Transverse colon (tissue), 4 donors: Measurements from ENCODE around the gene MUC21. TPM values are rescaled to one million over a fixed set of nuclear protein-coding genes. Genes with fewer than 3 reads are reported as not detected.
"Not testable (repeated sequence)": the region's sequence is repeated elsewhere in the genome, so short reads cannot be mapped to it uniquely, and the experiment has no call there.

Source experiments
- DNase-seq: peaks from one replicate; pipeline ENCODE4 v3.0.0-alpha.2; 2019
- H3K27ac ChIP-seq, 4 donors: fragments of 200-600 bp; sonication (generic); 2 replicates each; pipeline ENCODE4 v1.5.1; 2016 to 2018; ENCODE audit warnings: inconsistent platforms in 4 of 4
- H3K27me3 ChIP-seq: fragments of 200-600 bp; sonication (generic); 2 replicates; pipeline ENCODE4 v1.5.1; 2017; ENCODE audit warnings: inconsistent platforms
- H3K36me3 ChIP-seq, 4 donors: fragments of 200-600 bp; sonication (generic); 2 replicates each; pipeline ENCODE4 v1.5.1; 2017 to 2019; ENCODE audit warnings: inconsistent platforms in 4 of 4
- H3K4me1 ChIP-seq, 4 donors: fragments of 200-600 bp; sonication (generic); 2 replicates each; pipeline ENCODE4 v1.5.1; 2017 to 2020; ENCODE audit warnings: inconsistent platforms in 4 of 4
- H3K4me3 ChIP-seq, 4 donors: fragments of 200-600 bp; sonication (generic); 1 replicate in 1 of 4; 2 replicates in 3 of 4; pipeline versions ENCODE4 v1.5.1 to v1.6.1; 2017 to 2019; ENCODE audit warnings: inconsistent platforms in 4 of 4
- H3K9me3 ChIP-seq, 2 donors: fragments of 200-600 bp; sonication (generic); 2 replicates each; pipeline ENCODE4 v1.5.1; 2017 to 2019; ENCODE audit warnings: inconsistent platforms in 2 of 2
- EP300 ChIP-seq: sonication (generic); formaldehyde crosslinking; IDR thresholded peaks from one replicate; pipeline ENCODE4 v1.6.1; 2017; ENCODE audit warnings: antibody characterized with exemption, low read depth
- POLR2A ChIP-seq: fragments of 450-650 bp; IDR thresholded peaks from one replicate; pipeline ENCODE4 v1.6.1; 2016; ENCODE audit warnings: antibody characterized with exemption, mild to moderate bottlenecking, moderate library complexity
- POLR2AphosphoS5 ChIP-seq, 3 donors: sonication (generic); formaldehyde crosslinking; IDR thresholded peaks; one replicate each; pipeline ENCODE4 v1.6.1; 2016; ENCODE audit warnings: antibody characterized with exemption in 3 of 3
- WGBS, 2 donors: methylation state at CpG; one replicate each; pipeline ENCODE4 v1.1.5; 2018; ENCODE audit warnings: low coverage in 1 of 2; 5-methylcytosine and 5-hydroxymethylcytosine counted together
- in situ Hi-C, 4 donors: fragments of 200-750 bp; cut with MboI; loops; one replicate each; pipeline versions ENCODE4 v1.15.0 to v1.15.1; 2017; ENCODE audit warnings: low sequenced_read_pairs in 3 of 4, low pct_ligation_motif_present in 1 of 4, low pct_unique_long_range_greater_than_20kb in 1 of 4
- intact Hi-C: fragments of 100-400 bp; cut with DNase I; formaldehyde crosslinking; loops from one replicate; pipeline ENCODE4 v1.15.1; 2023; ENCODE audit warnings: low total_unique reads
- total RNA-seq, 4 donors: library from RNA; depleted of rRNA; stranded (reverse); fragments of >200 nt; gene quantifications; one replicate each; pipeline ENCODE4 v1.1.0, GENCODE V29; 2016
- TF ChIP-seq, protein P1 (sequence below), 5 experiments: fragments of 200-600 bp in 3 of 5; fragments of 450-650 bp in 2 of 5; sonication (generic) in 3 of 5; IDR thresholded peaks; 1 replicate in 2 of 5; 2 replicates in 3 of 5; pipeline ENCODE4 v1.5.1; 2016 to 2017; ENCODE audit warnings: antibody characterized with exemption in 5 of 5, inconsistent platforms in 3 of 5, mild to moderate bottlenecking in 2 of 5, moderate library complexity in 1 of 5

Gene MUC21
- total RNA-seq, 4 donors from 2014 or later, result not detected

DNA sequence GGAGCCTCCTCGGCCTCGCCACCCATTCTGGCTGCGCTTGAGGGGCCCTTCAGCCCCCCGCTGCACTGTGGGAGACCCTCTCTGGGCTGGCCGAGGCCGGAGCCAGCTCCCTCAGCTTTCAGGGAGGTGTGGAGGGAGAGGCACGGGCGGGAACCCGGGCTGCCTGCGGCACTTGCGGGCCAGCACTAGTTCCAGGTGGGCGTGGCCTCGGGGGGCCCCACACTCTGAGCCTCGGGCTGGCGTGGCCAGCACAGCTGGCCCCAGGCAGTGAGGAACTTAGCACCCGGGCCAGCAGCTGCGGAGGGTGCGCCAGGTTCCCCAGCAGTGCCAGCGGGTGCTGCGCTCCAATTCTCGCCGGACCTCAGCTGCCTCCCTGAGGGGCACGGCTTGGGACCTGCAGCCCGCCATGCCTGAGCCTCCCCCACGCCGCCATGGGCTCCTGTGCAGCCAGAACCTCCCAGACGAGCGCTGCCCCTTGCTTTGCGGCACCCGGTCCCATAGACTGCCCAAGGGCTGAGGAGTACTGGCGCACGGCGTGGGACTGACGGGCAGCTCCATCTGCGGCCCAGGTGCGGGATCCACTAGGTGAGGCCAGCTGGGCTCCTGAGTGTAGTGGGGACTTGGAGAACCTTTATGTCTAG lies 33.3 kb downstream of the MUC21 start:
- Histone ChIP-seq H3K27ac (no peak overlapping the region), H3K36me3 (no peaks in the 10 kb centered on the region), H3K27me3 (peaks cover 16% of the 10 kb centered on the region), H3K4me3 (no peak overlapping the region), H3K9me3 (peaks cover 0 to 3% of the 10 kb centered on the region in 2 donors), H3K4me1 (no peaks in the 10 kb centered on the region)
- whole genome bisulfite sequencing, 2 donors, result 89% methylated on average over 36 of the region's 36 CpGs; no CpG with 5 or more reads in 1 of the 2 donors
- TF ChIP-seq POLR2A (no peak), POLR2AphosphoS5 (IDR thresholded peaks at IDR 0.05) (no peak), EP300 (no peak)
- TF ChIP-seq, protein P1, sequence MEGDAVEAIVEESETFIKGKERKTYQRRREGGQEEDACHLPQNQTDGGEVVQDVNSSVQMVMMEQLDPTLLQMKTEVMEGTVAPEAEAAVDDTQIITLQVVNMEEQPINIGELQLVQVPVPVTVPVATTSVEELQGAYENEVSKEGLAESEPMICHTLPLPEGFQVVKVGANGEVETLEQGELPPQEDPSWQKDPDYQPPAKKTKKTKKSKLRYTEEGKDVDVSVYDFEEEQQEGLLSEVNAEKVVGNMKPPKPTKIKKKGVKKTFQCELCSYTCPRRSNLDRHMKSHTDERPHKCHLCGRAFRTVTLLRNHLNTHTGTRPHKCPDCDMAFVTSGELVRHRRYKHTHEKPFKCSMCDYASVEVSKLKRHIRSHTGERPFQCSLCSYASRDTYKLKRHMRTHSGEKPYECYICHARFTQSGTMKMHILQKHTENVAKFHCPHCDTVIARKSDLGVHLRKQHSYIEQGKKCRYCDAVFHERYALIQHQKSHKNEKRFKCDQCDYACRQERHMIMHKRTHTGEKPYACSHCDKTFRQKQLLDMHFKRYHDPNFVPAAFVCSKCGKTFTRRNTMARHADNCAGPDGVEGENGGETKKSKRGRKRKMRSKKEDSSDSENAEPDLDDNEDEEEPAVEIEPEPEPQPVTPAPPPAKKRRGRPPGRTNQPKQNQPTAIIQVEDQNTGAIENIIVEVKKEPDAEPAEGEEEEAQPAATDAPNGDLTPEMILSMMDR (IDR thresholded peaks at IDR 0.05), result no peak
- no peak for DNase-seq
- intact Hi-C loops (no loop called here), in situ Hi-C loops (no loop called here)

DNA sequence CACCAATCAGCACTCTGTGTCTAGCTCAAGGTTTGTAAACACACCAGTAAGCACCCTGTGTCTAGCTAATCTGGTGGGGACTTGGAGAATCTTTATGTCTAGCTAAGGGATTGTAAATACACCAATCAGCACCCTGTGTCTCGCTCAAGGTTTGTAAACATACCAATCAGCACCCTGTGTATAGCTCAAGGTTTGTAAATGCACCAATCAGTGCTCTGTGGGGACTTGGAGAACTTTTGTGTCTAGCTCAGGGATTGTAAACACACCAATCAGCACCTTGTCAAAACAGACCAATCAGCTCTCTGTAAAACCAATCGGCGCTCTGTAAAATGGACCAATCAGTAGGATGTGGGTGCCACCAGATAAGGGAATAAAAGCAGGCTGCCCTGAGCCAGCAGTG lies 33.9 kb downstream of the MUC21 start:
- H3K36me3 ChIP-seq, H3K9me3 ChIP-seq, H3K27ac ChIP-seq, intact Hi-C loops, in situ Hi-C loops, H3K4me3 ChIP-seq, H3K4me1 ChIP-seq, DNase-seq: not testable (repeated sequence)
- 88% methylated on average over 3 of the region's 3 CpGs; no CpG with 5 or more reads in 1 of the 2 donors for WGBS, 2 donors
- peaks cover 16% of the 10 kb centered on the region for H3K27me3 ChIP-seq

DNA sequence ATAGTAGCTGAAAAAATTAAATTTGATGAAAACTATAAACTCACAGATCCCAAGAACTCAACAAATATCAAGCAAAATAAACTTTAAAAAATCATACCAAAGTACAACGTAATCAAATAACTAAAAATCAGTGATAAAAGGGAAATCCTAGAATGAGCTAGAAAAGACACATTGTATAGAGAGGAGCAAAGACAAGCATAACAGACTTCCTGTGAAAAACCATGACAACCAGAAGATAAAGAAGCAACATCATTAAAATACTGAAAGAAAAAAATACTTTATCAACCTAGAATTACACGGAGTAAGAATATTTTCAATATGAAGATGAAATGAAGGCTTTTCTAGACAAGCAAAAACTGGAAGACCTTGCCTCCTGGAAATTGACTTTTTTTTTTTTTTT lies 36.5 kb downstream of the MUC21 start:
- peaks cover 7% of the 10 kb centered on the region for H3K27me3 ChIP-seq
- in situ Hi-C loops (no loop called here), intact Hi-C loops (no loop called here)
- 83 to 91% methylated on average over 2 of the region's 2 CpGs for WGBS, 2 donors
- H3K4me1 ChIP-seq, result no peaks in the 10 kb centered on the region
- H3K36me3 ChIP-seq, result no peaks in the 10 kb centered on the region
- peaks cover 0 to 3% of the 10 kb centered on the region in 2 donors for H3K9me3 ChIP-seq
- DNase-seq, result no peak
- no peak overlapping the region for H3K4me3 ChIP-seq
- no peak overlapping the region for H3K27ac ChIP-seq
- TF ChIP-seq EP300, result no peak
- TF ChIP-seq POLR2AphosphoS5 (IDR thresholded peaks at IDR 0.05), result no peak
- TF ChIP-seq, protein P1 (IDR thresholded peaks at IDR 0.05), result no peak
- no peak for TF ChIP-seq POLR2A

DNA sequence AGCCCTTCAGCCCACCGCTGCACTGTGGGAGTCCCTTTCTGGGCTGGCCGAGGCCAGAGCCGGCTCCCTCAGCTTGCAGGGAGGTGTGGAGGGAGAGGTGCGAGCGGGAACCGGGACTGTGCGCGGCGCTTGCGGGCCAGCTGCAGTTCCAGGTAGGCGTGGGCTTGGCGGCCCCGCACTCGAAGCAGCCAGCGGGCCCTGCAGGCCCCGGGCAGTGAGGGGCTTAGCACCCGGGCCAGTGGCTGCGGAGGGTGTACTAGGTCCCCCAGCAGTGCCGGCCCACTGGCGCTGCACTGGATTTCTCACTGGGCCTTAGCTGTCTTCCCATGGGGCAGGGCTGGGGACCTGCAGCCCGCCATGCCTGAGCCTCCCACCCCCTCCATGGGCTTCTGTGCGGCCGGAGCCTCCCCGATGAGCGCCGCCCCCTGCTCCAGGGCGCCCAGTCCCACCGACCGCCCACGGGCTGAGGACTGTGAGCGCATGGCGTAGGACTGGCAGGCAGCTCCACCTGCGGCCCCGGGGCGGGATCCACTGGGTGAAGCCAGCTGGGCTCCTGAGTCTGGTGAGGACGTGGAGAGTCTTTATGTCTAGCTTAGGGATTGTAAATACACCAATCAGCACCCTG lies 37.2 kb downstream of the MUC21 start:
- H3K27me3 ChIP-seq, H3K36me3 ChIP-seq, H3K9me3 ChIP-seq, DNase-seq, intact Hi-C loops, H3K4me1 ChIP-seq, H3K4me3 ChIP-seq, in situ Hi-C loops, H3K27ac ChIP-seq: not testable (repeated sequence)
- WGBS, 2 donors, result 88% methylated on average over 31 of the region's 36 CpGs; no CpG with 5 or more reads in 1 of the 2 donors

DNA sequence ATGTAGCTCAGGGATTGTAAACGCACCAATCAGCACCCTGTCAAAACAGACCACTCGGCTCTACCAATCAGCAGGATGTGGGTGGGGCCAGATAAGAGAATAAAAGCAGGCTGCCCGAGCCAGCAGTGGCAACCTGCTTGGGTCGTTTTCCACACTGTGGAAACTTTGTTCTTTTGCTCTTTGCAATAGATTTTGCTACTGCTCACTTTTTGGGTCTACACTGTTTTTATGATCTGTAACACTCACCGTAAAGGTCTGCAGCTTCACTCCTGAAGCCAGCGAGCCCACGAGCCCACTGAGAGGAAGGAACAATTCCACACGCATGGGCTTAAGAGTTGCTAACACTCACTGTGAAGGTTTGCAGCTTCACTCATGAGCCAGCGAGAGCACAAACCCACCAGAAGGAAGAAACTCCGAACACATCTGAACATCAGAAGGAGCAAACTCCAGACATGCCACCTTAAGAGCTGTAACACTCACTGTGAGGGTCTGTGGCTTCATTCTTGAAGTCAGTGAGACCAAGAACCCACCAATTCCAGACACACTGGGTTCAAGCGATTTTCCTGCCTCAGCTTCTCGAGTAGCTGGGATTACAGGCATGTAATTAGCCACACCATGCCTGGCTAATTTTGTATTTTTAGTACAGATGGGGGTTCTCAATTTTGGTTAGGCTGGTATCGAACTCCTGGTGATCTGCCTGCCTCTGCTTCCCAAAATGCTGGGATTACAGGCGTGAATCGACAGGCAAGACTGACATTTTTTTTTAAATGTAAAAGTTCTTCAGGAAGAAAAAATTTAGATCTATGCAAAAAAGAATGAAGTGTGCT lies 38.4 kb downstream of the MUC21 start:
- H3K27me3 ChIP-seq, H3K4me3 ChIP-seq, H3K4me1 ChIP-seq, DNase-seq, H3K27ac ChIP-seq, H3K36me3 ChIP-seq, H3K9me3 ChIP-seq, in situ Hi-C loops, intact Hi-C loops: not testable (repeated sequence)
- WGBS, 2 donors, result 83 to 84% methylated on average over 7 to 14 of the region's 15 CpGs
